WTC11 (cell line): ENCODE measurements around the gene LRRC74A. TPM values are rescaled to one million over a fixed set of nuclear protein-coding genes. Genes with fewer than 3 reads are reported as not detected.

Source experiments
- ATAC-seq: fragments of 200-7000 bp; cut with Tn5 transposase; 2 replicates; pipeline ENCODE4 v1.10.0; 2021; ENCODE audit warnings: mild to moderate bottlenecking, moderate library complexity
- CTCF ChIA-PET: fragments of 300-600 bp; sonication (Branson Sonifier 250); formaldehyde crosslinking; loops from one replicate; lab custom pipeline; 2021; ENCODE audit warnings: antibody characterized with exemption; lab: Charles Lee
- POLR2A ChIA-PET: fragments of 350-600 bp; sonication (Branson Sonifier 250); formaldehyde crosslinking; loops from one replicate; lab custom pipeline; 2021; ENCODE audit warnings: antibody characterized with exemption; lab: Charles Lee
- DNase-seq: peaks from one replicate; pipeline ENCODE4 v3.0.0; 2021; ENCODE audit warnings: low spot score
- H3K27ac Mint-ChIP-seq: 2 replicates; pipeline ENCODE4 v1.8.0; 2021; ENCODE audit warnings: mixed read lengths
- H3K27me3 Mint-ChIP-seq: 2 replicates; pipeline ENCODE4 v1.8.0; 2021; ENCODE audit warnings: low read depth, mild to moderate bottlenecking, moderate library complexity, mixed read lengths
- H3K36me3 Mint-ChIP-seq: 2 replicates; pipeline ENCODE4 v1.8.0; 2021; ENCODE audit warnings: mixed read lengths
- H3K4me1 Mint-ChIP-seq: 2 replicates; pipeline ENCODE4 v1.8.0; 2022; ENCODE audit warnings: mixed read lengths
- H3K4me3 Mint-ChIP-seq: 2 replicates; pipeline ENCODE4 v1.8.0; 2021; ENCODE audit warnings: mild to moderate bottlenecking, moderate library complexity, mixed read lengths
- H3K9me3 Mint-ChIP-seq: 2 replicates; pipeline ENCODE4 v1.8.0; 2021; ENCODE audit warnings: mixed read lengths
- ATF3 ChIP-seq: sonication (generic); formaldehyde crosslinking; conservative IDR thresholded peaks from 2 replicates; pipeline ENCODE4 v1.8.1; 2022; ENCODE audit warnings: mild to moderate bottlenecking, missing genetic modification reagents
- ESRRA ChIP-seq: sonication (generic); formaldehyde crosslinking; IDR thresholded peaks from 2 replicates; pipeline ENCODE4 v1.8.1; 2022; ENCODE audit warnings: mild to moderate bottlenecking, missing genetic modification reagents, borderline replicate concordance
- FOXP1 ChIP-seq: sonication (generic); formaldehyde crosslinking; IDR thresholded peaks from 2 replicates; pipeline ENCODE4 v1.8.0; 2022; ENCODE audit warnings: missing genetic modification reagents, mild to moderate bottlenecking, moderate library complexity, borderline replicate concordance
- NFE2L1 ChIP-seq: sonication (generic); formaldehyde crosslinking; IDR thresholded peaks from 2 replicates; pipeline ENCODE4 v1.8.1; 2023; ENCODE audit warnings: missing genetic modification reagents
- PREB ChIP-seq: sonication (generic); formaldehyde crosslinking; IDR thresholded peaks from 2 replicates; pipeline ENCODE4 v1.8.1; 2022; ENCODE audit warnings: mild to moderate bottlenecking, missing genetic modification reagents, moderate library complexity, borderline replicate concordance
- STAT6 ChIP-seq: sonication (generic); formaldehyde crosslinking; conservative IDR thresholded peaks from 2 replicates; pipeline ENCODE4 v1.8.1; 2023; ENCODE audit warnings: mild to moderate bottlenecking, low read depth, missing genetic modification reagents, moderate library complexity
- ZNF671 ChIP-seq: fragments of 250-450 bp; sonication (Bioruptor Pico); IDR thresholded peaks from 2 replicates; pipeline ENCODE4 v1.8.0; 2021; ENCODE audit warnings: mild to moderate bottlenecking
- total RNA-seq: library from RNA; stranded (reverse); gene quantifications from 3 replicates; pipeline ENCODE4 v1.2.3, GENCODE V29; 2021
- TF ChIP-seq, protein P1 (sequence below): sonication (generic); formaldehyde crosslinking; IDR thresholded peaks from 2 replicates; pipeline ENCODE4 v1.8.0; 2022; ENCODE audit warnings: mild to moderate bottlenecking, missing genetic modification reagents
- TF ChIP-seq, protein P2 (sequence below): sonication (generic); formaldehyde crosslinking; IDR thresholded peaks from 2 replicates; pipeline ENCODE4 v1.8.0; 2022; ENCODE audit warnings: mild to moderate bottlenecking, missing genetic modification reagents
- TF ChIP-seq, protein P3 (sequence below): fragments of 250-450 bp; sonication (Bioruptor Pico); IDR thresholded peaks from 2 replicates; pipeline ENCODE4 v2.1.2; 2022; ENCODE audit warnings: mild to moderate bottlenecking, moderate library complexity
- TF ChIP-seq, protein P4 (sequence below): sonication (generic); formaldehyde crosslinking; IDR thresholded peaks from 2 replicates; pipeline ENCODE4 v1.8.1; 2023; ENCODE audit warnings: mild to moderate bottlenecking, missing genetic modification reagents

Gene LRRC74A
- total RNA-seq, 1 experiment from 2014 or later = not detected

DNA sequence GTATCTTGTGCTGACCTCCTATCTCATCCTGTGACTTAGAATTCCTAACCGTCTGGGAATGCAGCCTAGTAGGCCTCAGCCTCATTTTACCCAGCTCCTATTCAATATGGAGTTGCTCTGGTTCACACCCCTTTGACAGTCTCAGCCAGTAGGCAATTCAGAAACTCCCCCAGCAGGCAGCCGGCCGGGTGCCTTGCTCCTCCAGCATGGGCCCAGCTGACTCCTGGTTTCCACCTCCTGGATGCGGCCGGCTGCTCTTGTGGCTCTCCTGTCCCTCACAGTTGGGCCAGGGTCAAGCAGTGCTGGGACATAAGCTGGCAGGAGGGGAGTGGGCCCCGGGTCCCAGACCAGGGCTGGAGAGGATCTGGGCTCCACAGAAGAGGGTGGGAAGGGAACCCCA is 58.2 kb downstream of the LRRC74A start:
- TF ChIP-seq ATF3 (CRISPR knock-in tag) (no peak), ZNF671 (CRISPR knock-in tag) (no peak), NFE2L1 (CRISPR knock-in tag) (no peak), FOXP1 (CRISPR knock-in tag) (no peak), PREB (no peak)
- TF ChIP-seq, protein P1, sequence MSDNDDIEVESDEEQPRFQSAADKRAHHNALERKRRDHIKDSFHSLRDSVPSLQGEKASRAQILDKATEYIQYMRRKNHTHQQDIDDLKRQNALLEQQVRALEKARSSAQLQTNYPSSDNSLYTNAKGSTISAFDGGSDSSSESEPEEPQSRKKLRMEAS (CRISPR knock-in tag) = no peak
- TF ChIP-seq, protein P2, sequence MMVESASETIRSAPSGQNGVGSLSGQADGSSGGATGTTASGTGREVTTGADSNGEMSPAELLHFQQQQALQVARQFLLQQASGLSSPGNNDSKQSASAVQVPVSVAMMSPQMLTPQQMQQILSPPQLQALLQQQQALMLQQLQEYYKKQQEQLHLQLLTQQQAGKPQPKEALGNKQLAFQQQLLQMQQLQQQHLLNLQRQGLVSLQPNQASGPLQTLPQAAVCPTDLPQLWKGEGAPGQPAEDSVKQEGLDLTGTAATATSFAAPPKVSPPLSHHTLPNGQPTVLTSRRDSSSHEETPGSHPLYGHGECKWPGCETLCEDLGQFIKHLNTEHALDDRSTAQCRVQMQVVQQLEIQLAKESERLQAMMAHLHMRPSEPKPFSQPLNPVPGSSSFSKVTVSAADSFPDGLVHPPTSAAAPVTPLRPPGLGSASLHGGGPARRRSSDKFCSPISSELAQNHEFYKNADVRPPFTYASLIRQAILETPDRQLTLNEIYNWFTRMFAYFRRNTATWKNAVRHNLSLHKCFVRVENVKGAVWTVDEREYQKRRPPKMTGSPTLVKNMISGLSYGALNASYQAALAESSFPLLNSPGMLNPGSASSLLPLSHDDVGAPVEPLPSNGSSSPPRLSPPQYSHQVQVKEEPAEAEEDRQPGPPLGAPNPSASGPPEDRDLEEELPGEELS (CRISPR knock-in tag) = no peak
- TF ChIP-seq, protein P3, sequence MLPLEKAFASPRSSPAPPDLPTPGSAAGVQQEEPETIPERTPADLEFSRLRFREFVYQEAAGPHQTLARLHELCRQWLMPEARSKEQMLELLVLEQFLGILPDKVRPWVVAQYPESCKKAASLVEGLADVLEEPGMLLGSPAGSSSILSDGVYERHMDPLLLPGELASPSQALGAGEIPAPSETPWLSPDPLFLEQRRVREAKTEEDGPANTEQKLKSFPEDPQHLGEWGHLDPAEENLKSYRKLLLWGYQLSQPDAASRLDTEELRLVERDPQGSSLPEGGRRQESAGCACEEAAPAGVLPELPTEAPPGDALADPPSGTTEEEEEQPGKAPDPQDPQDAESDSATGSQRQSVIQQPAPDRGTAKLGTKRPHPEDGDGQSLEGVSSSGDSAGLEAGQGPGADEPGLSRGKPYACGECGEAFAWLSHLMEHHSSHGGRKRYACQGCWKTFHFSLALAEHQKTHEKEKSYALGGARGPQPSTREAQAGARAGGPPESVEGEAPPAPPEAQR (CRISPR knock-in tag) = 0 out of 2 replicates have a peak, but pooled peaks have one; percentile 40
- TF ChIP-seq, protein P4, sequence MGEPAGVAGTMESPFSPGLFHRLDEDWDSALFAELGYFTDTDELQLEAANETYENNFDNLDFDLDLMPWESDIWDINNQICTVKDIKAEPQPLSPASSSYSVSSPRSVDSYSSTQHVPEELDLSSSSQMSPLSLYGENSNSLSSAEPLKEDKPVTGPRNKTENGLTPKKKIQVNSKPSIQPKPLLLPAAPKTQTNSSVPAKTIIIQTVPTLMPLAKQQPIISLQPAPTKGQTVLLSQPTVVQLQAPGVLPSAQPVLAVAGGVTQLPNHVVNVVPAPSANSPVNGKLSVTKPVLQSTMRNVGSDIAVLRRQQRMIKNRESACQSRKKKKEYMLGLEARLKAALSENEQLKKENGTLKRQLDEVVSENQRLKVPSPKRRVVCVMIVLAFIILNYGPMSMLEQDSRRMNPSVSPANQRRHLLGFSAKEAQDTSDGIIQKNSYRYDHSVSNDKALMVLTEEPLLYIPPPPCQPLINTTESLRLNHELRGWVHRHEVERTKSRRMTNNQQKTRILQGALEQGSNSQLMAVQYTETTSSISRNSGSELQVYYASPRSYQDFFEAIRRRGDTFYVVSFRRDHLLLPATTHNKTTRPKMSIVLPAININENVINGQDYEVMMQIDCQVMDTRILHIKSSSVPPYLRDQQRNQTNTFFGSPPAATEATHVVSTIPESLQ (CRISPR knock-in tag) = no peak
- ATAC-seq (no peak), DNase-seq (no peak)
- Mint-ChIP-seq H3K36me3 (no peaks in the 10 kb centered on the region), H3K4me3 (no peak overlapping the region), H3K9me3 (no peaks in the 10 kb centered on the region), H3K4me1 (peaks cover 20% of the 10 kb centered on the region), H3K27ac (no peak overlapping the region), H3K27me3 (no peaks in the 10 kb centered on the region)
- POLR2A ChIA-PET = no interaction called here
- CTCF ChIA-PET = interaction anchor here (0.6 to 2.8 kb wide), 9 partner anchors 8 to 186 kb away, joined by 3 to 22 read pairs (median 3); no protein-coding TSS in a partner anchor

- no peak overlapping the region for H3K4me3 Mint-ChIP-seq
- TF ChIP-seq ESRRA (CRISPR knock-in tag) (no peak), STAT6 (CRISPR knock-in tag) (no peak)
- ATAC-seq (peak; percentile 88), DNase-seq (peak; percentile 33)
- ChIA-PET POLR2A (no interaction called here), CTCF (interaction anchor here (0.8 to 2.8 kb wide), 8 partner anchors 9 to 185 kb away, joined by 3 to 22 read pairs (median 4); no protein-coding TSS in a partner anchor)
- no peak overlapping the region for H3K27ac Mint-ChIP-seq
- H3K9me3 Mint-ChIP-seq = no peaks in the 10 kb centered on the region
- H3K36me3 Mint-ChIP-seq = no peaks in the 10 kb centered on the region
- H3K4me1 Mint-ChIP-seq = peaks cover 20% of the 10 kb centered on the region
- no peaks in the 10 kb centered on the region for H3K27me3 Mint-ChIP-seq
Measured at GRCh38 chr14:76884853-76885276, 58.7 kb downstream of the LRRC74A start.
